GOT3 (cell line): ENCODE measurements around the gene AADAC.
"Not testable (repeated sequence)": the region's sequence is repeated elsewhere in the genome, so short reads cannot be mapped to it uniquely, and the experiment has no call there.

Experiments
- DNase-seq: peaks from one replicate; lab custom pipeline; 2025; ENCODE audit warnings: mixed read lengths; lab: John Stamatoyannopoulos, UW

AADAC gene

DNA sequence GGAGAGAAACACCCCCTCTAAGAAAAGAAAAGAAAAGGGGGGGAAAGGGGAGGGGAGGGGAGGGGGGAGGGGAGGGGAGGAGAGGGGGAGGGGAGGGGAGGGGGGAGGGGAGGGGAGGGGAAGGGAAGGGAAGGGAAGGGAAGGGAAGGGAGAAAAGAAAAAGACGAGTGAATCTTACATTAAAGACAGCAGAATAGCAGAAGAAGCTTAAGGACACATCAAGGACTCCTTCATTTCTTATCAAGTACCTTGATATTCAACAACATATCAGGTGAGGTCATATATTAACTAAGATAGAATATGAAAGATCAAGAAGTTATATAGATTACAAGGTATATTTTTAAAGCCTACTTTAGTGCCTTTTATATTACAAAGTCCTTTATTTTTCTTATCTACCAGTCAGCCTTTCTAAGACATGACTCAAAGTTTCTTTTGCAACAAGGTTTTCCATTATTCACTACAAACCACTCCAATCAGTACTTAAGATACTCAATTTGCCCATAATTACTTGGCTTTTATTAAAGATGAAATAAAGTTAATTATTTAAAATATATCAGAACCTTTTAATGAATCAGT lies 17.7 kb upstream of the AADAC start:
- DNase-seq = no peak

DNA sequence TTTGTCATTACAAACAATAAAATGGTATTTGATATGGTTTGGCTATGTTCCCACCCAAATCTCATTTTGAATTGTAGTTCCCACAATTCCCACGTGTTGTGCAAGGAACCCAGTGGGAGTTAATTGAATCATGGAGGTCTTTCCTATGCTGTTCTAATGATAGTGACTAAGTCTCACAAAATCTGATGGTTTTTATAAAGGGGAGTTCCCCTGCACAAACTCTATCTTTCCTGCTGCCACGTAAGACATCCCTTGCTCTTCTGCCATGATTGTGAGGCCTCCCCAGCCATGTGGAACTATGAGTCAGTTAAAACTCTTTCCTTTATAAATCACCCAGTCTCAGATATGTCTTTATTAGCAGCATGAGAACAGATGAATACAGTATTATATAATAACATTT lies 15.4 kb upstream of the AADAC start:
- no peak for DNase-seq

DNA sequence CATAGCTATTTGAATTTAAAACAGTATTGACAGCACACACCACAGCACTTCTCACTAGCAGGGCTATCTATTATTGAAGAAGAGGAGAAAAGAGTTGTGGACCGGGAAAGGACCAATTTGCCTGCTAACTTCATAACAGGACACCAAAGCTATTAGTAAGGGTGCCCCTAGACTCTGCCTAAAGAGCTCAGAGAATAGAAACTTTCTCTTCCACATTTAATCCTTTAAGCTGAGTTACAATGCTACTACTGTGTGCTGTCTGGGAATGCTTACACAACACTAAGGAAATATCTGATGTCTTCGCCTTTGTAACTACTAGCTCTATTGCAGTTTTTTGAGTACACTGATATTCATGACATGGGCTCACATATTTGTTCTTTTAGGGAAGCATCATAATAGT lies 13.5 kb upstream of the AADAC start:
- DNase-seq = no peak

DNA sequence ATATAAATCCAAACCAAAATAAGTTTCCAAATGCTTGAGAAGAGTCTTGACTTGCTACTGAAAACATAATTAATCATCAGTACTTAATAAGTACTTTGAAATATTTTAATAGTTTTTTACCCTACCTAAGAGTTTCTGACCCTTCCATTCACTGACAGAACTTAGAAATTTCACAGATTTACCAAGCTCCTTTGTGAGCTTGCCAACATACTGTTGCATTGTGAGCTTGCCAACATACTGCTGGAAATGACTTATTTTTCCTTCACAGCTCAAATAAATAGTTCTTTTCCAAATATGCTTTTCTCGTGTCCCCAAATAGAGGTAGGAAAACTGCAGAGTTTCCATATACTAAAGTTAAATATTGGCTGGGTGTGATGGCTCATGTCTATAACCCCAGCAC lies 9.6 kb upstream of the AADAC start:
- no peak for DNase-seq

DNA sequence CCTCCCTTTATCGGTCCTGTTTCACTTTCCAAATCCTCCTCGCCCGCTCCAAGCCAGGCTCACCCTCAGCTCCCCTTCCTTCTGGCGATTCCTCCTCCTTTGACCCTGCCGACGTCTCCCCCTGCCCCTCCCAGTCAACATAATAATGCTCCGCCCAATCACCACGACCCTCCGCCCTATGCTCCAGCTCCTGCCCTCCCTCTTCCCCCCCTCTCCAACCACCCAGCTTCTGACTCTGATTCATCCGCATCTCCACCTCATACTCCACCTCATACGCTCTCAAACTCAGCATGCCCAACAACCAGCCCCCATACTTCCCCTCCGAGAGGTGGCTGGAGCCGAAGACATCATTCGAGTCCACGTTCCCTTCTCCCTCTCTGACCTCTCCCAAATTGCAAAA lies 7.1 kb upstream of the AADAC start:
- no peak for DNase-seq

- not testable (repeated sequence) for DNase-seq
Observed at GRCh38 chr3:151808926-151809325, 5.0 kb upstream of the AADAC start.

DNA sequence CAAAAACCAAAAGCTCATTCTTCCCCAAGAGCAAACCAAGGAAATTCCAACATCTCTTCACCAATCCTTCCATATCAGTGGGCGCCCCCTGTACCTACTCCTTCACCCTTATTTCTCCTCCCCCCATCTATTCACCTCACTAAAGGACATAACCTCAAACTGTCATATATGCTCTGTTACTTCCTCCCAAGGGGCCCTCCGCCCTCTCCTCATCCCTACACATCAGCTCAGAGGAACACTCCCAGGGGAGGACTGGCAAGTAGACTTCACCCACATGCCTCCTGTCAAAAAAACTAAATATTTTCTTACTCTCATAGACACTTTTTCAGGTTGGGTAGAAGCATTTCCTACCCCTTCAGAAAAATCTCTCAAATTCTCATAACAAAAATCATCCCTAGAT lies 2.4 kb upstream of the AADAC start:
- DNase-seq = no peak

GRCh38 chr3:151814588-151814987 lies 672 bp downstream of the AADAC start:
- no peak for DNase-seq

- DNase-seq = no peak
Observed at GRCh38 chr3:151816091-151816604, 2.2 kb downstream of the AADAC start.

DNA sequence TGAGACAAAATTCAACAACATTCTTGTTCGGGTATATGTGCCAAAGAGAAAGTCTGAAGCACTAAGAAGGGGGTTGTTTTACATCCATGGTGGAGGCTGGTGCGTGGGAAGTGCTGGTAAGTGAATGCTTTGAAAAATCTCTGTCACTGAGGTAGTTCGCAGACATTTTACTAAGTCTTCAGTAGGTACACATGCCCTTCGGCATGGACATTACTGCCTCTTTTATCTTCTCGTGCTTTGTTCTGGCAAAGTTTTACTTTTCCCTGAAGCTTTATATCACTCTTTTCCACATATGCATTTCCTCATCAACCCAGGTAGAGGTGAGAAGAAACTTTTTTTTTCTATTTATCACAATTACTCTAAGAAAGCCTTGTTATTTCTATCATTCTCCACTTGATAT lies 3.6 kb downstream of the AADAC start:
- no peak for DNase-seq

- no peak for DNase-seq
Observed at GRCh38 chr3:151818361-151818760, 4.4 kb downstream of the AADAC start.

DNA sequence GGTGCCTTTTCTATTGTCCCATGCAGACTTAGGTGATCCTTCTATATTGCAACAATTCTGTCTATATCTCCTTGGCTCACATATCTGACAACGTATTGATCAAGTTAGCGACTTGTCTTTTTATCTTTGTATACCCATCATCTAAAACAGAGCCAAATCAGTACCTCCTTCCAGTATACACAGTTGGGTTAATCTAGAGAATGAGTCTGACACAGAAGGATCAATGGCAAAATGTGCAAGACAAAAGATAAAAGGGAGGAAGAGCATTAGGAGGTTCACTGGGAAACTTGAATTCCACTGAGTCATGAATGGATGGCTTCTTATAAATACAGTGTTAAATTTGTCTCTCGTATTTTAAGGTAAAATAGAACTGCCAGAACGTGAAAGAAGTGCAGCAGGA lies 6.0 kb downstream of the AADAC start:
- no peak for DNase-seq

- no peak for DNase-seq
Observed at GRCh38 chr3:151827816-151828215, 13.9 kb downstream of the AADAC start.

DNA sequence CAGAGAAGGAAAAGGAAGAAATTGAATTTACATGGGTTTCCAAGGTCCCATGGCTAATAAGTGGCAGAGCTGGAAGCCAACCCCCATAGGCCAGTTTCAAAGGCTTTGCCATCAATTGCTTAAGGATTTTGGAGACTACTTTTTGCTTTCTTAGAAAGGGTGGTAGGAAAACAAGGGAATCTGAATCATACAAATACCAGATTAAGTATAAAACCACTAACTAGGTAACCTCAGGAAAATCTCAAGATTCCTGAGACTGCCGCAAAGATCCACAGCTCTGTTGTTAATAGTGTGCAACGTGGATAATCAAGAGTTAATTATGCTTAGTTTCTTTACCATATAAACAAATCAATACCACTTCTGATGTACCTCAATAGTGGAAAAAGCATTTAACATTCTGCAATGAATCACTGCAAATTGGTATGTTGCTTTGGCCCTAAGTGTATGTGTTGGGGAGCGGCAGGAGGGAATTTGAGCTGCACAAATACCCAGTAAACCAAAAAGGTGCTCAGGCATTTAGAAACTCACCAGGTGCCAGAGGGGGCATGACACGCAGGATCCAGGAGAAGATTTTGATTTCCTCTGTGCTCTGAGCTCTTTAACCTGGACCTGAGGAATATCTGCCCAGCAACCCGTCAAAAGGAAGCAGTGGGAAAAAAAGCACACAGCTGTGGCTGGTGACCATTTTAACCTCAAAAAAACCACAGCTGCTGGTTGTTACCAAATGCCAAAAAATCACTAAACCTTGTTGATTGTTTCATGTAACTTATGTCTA lies 22.0 kb downstream of the AADAC start:
- no peak for DNase-seq

DNA sequence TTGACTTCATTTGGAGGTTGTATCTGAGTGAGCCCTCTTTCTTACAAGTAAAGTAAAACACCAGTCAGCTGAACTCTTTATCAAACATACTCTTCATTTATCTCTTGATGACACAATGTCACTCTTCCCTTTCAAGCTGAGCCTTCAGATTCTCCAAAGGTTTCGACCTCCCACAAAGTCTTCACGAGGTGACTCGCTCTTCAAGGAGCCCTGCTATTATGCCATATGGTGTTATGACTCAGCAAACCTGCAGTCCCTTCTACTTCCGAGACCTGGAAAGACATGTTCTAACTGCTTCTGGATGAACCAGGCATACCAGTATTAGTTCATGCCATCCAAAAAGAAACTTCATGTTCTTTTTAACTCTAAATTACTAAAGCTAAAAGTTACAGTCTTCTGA lies 23.1 kb downstream of the AADAC start:
- no peak for DNase-seq

GRCh38 chr3:151838574-151839312 lies 24.8 kb downstream of the AADAC start:
- no peak for DNase-seq

- no peak for DNase-seq
Observed at GRCh38 chr3:151839313-151839631, 25.4 kb downstream of the AADAC start.

- DNase-seq = no peak
Observed at GRCh38 chr3:151841801-151842200, 27.9 kb downstream of the AADAC start.

GRCh38 chr3:151843275-151843674 lies 29.4 kb downstream of the AADAC start:
- no peak for DNase-seq

- no peak for DNase-seq
Observed at GRCh38 chr3:151845306-151845905, 31.5 kb downstream of the AADAC start.

DNA sequence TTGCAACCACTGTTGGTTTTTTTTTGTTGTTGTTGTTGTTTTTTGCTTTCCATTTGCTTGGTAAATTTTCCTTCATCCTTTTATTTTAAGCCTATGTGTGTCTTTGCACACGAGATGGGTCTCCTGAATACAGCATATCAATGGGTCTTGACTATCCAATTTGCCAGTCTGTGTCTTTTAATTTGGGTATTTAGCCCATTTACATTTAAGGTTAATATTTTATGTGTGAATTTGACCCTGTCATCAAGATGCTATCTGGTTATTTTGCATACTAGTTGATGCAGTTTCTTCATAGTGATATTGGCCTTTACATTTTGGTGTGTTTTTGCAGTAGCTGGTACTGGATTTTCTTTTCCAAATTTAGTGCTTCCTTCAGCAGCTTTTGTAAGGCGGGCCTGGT lies 36.1 kb downstream of the AADAC start:
- not testable (repeated sequence) for DNase-seq

DNA sequence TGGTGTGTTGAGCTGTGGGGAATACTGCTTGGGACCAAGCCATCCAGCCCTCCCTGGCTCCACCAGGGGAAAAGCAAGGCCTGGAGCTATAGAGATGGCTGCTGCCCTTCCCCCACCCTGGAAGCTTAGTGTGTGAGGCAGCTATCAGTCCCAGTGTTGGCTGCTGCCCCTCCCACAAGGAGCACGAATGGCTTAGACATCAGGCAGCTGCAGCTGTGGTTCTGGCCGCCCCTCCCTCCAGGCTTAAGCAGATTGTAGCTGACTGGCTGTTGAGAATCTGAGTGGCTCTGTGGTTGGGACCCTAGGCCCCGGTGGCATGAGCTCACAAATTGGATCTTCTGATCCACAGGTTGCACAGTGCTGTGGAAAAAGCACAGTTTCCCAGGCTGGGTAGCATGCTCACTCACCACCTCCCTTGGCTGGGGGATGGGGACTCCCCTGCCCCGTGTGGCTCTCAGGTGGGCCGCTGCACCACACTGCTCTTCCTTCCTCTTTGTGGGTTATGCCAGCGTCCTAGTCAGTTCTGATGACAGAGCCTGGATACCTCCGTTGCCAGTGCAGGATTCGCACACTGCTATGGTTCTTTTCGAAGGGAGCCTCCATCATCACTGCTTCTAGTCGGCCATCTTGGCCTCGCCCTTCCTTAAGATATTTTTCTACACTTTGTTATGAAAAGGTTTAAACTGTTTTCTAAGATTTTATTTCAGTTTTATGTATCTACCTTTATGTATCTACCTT lies 38.3 kb downstream of the AADAC start:
- no peak for DNase-seq
